HG03095 (cell line): ENCODE results near the gene ANAPC2.
"Not testable (repeated sequence)": the region's sequence is repeated elsewhere in the genome, so short reads cannot be mapped to it uniquely, and the experiment has no call there.

Experiments used
- ATAC-seq: cut with Tn5 transposase; IDR thresholded peaks from one replicate; pipeline ENCODE4 v1.9.1; 2021; ENCODE audit warnings: moderate library complexity; ENCODE audit not compliant: unreplicated experiment

The ANAPC2 gene

DNA sequence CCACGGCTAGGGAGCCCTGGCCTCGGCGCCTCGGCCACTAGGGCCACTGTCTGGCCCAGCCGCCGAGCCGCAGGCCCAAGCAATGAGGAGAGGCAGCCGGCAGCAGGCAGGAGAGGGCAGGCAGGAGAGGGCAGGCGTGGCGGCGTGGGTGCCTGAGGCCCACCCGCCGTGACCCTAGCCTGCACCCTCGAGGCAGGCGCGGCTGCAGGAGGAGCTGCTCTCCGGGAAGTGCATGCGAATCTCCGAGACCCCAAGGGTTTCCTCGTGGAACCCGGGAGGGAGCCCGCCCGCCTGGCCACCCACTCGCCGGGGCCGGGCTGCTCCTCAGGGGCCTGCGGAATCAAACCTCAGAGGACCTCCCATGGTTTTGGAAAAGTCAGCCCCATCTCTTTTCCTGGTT, 40.1 kb downstream of the ANAPC2 start:
- ATAC-seq = no peak

DNA sequence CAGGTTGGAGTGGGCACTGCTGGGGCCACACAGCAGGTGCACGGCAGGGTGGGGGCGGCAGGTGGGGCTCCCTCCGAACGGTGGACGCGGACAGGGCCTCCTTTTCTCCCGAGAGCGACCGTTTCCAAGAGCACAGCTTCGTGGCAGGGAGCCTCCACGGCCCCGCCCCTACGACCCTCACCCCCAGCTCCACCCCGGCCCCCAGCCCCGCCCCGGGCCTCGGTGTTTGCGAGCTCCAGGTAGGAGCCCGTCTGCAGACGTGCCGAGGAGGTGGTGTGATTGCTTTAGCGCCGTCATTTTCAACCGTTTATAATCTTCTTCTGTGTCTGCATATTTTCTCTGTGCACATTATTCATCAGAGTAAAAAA, 40.6 kb downstream of the ANAPC2 start:
- no peak for ATAC-seq

GRCh38 chr9:137147091-137147792, 41.1 kb downstream of the ANAPC2 start:
- no peak for ATAC-seq

DNA sequence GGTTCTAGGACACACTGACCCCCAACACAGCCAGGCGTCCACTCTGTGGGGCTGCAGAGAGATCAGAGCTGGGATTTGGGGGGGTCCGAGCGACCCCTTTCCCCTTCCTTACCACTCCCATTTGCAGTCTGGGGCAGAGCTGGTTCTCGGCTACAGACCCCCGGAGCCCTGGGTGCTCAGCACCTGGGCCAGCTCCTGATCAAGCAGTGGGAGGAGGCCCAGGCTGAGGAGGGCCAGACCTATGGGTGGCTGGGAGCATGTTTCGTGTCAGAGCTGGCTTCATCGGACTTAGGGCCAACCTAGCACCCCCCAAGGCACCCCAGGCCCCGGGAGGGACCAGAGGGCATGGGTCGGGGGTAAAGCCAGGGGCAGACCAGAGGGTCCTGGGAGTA, 41.8 kb downstream of the ANAPC2 start:
- no peak for ATAC-seq

DNA sequence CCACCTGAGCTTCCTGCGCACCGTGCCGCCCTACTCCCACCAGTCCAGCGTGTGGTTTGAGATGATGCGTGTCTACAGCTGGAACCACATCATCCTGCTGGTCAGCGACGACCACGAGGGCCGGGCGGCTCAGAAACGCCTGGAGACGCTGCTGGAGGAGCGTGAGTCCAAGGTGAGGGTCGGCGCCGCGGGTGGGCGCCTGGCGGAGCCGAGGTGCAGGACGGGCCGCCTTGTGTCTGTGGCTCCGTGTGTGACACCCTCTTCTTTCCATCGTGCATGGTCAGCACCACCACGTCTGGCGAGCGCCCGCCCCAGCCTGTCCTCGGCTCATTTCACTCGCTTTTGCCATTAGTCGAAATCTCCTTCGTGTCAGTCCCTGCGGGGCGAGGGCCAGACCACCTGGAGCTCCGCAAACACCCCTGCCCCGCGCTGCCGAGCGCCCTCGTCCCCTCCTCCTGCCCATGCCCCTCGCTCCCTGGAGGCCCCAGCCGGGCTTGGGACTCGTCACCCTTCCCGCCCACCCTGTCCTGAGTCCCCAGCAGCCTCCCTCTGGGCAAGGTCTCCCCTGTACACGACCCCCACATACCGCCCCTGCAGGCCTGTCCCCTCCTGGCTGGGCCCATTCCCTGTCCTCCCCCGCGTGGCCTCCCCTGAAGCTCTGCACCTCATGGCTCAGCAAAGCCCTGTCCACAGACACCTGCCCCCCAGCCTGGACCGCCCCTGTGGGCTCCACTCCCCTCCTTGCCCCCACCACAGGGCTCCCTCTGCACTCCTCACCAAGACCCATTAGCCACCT, 42.4 kb downstream of the ANAPC2 start:
- no peak for ATAC-seq

GRCh38 chr9:137143459-137143858, 44.9 kb downstream of the ANAPC2 start:
- no peak for ATAC-seq

GRCh38 chr9:137141976-137142936, 46.1 kb downstream of the ANAPC2 start:
- no peak for ATAC-seq

DNA sequence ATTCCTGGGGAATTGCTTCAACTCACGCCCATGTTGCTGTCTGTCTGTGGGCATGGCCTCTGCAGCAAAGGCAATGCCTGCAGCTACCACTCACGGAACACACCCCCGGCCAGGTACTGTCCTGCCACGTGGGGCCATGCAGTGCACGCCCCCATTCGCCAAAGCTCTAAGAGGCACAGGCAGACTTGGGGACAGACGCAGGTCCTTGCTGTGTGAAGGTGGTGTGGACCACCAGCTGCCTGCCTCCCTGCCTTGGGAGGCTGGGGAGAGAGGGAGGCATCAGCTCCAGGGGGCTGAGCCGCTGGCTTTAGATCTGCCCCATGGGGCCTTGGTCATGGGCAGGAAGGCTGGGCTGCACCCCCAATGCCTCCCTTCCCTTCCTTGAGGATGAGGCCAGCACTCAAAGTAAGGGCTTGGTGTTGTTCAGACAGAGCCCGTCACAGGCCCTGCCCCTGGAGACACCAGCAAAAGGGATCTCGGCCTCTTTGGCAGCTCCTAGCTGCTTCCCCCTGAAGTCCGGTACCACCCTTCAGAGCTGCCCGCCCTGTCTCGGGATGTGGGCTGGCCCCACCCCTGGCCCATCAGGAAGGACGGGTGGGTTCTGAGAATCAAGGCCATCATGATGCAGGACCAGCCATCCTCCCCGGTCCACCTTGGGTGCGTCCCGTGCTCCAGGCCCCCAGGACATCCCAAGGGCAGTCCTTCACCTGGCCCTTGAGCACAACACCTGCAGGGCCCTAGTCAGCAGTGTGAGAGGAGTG, 47.1 kb downstream of the ANAPC2 start:
- no peak for ATAC-seq

- no peak for ATAC-seq
These were observed 48.0 kb downstream of the ANAPC2 start for GRCh38 chr9:137140151-137141012.

GRCh38 chr9:137139468-137140150, 48.8 kb downstream of the ANAPC2 start:
- ATAC-seq = no peak

DNA sequence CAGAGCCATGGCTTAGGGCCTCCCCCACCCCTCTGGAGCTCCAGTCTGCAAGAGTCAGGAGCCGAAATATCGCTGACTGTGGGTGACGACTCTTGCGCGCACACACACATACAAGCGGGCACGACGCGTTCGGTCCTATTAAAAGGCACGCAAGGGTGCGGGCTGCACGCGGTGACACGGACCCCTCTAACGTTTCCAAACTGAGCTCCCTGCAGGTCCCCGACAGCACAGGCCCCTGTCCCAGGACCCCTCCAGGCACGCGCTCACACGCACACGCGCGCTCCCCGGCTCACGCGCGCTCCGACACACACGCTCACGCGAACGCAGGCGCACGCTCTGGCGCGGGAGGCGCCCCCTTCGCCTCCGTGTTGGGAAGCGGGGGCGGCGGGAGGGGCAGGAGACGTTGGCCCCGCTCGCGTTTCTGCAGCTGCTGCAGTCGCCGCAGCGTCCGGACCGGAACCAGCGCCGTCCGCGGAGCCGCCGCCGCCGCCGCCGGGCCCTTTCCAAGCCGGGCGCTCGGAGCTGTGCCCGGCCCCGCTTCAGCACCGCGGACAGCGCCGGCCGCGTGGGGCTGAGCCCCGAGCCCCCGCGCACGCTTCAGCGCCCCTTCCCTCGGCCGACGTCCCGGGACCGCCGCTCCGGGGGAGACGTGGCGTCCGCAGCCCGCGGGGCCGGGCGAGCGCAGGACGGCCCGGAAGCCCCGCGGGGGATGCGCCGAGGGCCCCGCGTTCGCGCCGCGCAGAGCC, 49.5 kb downstream of the ANAPC2 start, which contains the start of gene GRIN1:
Gene GRIN1 (plus strand): TSS at position 433 of the 746 bp plus-strand sequence. CDS start 333 bp downstream, outside the sequence.
- ATAC-seq = no peak

DNA sequence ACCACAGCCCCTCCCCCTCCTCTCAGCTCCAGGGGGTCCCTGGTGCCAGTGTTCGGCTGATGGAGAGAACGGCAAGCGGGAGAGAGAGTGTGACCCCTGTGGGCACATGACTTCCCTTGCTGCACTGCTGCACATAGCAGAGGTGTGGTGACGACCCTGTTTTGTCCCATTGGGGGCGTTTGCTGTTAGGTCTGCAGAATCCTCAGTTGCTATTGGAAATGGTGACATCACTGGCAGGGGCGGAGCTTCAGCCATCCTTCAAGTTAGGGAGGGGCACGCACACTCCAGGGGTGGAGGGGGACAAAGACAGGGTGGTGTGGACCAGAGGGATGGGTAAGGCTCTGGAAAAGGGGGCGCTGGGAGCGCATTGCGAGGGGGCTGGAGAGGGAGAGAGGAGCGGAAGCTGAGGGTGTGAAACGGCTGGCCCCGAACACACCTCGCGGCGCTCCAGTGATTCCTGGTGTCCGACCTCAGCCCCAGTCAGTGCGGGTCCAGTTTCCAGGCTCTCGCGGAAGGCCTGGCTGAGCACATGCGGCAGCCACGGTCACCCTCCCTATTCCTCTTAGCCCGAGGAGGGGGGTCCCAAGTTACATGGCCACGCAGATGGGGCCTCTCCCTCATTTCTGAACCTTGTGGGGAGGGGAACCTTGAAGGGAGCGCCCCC, 50.2 kb downstream of the ANAPC2 start:
- ATAC-seq = no peak

DNA sequence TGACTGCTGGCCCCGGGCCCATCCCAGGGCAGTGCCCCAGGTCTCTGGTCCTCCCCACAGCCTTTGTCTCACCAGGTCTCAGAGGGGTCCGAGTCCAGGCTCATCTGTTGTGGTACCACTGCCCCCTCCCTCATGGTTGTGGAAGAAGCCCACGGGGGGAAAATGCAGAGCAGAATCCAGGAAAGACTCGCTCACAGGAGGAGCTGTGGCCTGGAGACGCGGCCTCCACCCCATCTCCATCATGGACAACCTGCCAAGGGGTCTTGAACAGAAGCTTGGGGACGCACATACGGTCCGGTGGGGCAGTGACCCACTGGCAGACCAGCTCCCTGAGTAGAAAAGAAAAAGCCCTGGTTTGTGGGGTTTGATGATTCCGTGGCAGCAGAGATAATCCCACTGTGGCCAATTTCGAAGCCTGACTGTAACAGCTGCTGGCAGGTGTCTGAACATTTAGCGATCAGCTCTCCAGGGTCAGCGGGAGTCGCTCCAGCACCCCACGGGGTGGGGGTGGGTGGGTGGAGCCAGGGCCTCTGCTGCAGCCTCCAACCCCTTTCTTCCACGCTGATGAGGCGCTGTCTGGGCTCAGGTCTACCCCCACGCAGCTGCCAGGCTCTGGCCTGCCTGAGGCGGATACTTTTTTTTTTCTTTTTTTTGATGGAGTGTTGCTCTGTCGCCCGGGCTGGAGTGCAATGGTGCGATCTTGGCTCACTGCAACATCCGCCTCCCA, 51.3 kb downstream of the ANAPC2 start:
- ATAC-seq = no peak

DNA sequence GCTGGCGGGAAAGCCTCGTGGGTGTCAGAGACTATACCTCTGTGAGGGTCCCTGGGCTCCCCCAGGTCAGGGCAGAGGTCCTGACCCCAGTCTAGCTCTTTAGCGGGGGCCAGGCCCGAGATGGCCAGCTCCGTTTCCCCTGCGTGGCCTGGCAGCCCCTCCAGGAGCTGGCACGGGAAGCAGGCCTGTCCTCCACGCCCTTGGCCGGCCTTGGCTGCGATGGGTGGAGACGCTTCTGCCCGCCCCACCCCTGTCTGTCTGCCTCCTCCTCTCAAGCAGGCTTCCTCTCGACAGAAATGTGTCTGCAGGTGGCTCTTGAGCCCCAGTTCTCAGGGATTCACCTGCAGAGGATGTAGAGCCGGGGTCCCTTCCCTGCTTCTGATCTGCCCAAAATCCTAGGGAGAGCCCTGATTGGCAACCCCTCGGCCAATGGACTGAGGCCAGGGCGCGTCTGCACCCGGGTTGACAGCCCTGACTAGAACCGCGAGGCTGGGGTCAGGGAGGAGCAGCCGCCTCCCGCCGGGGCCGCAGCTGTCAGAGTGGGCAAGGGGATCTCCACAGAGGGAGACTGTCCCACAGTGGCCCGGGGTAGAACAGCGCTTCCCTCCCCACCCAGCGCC, 52.0 kb downstream of the ANAPC2 start:
- no peak for ATAC-seq

DNA sequence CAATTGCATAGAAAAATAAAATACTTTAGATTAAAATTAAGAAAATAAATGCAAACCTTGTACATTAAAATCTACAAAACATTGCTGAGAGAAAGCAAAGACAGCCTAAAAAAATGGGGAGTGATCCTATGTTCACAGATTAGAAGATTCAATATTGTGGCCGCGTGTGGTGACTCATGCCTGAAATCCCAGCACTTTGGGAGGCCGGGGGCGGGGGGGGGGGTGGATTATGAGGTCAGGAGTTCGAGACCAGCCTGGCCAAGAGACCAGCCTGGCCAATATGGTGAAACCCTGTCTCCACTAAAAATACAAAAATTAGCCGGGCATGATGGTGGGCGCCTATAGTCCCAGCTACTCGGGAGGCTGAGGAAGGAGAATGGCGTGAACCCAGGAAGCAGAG, 53.2 kb downstream of the ANAPC2 start:
- ATAC-seq = not testable (repeated sequence)

DNA sequence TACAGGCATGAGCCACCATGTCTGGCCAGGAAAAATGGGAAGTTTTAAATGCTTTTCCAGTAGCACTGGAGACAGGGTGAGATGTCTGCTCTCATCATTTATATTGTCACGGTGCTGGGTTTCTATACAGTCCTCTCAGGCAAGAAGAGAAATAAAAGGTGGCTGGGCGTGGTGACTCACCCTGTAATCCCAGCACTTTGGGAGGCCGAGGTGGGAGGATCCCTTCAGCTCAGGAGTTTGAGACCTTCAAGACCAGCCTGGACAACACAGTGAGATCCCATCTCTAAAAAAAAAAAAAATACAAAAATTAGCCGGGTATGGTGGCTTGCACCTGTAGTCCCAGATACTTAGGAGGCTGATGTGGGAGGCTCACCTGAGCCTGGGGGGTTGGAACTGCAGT, 54.2 kb downstream of the ANAPC2 start:
- no peak for ATAC-seq
